ENCODE data around the gene COPB2.
A peak's percentile ranks its signal among the peaks of the same experiment; 100 is the strongest.
"Not testable (repeated sequence)": the region's sequence is repeated elsewhere in the genome, so short reads cannot be mapped to it uniquely, and the experiment has no call there.

The COPB2 gene

DNA sequence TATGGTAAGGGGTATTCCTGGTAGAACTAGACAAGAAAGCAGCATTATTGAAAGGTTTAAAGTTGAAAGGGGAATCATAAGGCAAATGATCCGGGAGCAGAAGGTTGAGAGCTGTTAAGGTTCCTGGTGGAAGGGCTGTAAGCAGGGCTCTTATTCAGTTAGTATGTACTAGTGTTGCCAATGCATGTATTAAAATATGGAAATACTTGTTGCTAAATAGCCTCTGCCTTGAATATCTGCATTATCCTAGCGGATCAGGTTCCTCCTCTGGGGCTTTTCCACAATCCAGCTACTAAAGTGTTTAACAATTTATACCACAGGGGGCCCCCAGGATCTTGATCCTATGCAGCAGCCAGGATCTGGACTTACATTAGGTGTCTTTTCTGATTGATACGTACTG, 7.3 kb upstream of the COPB2 start:
- no peak for DNase-seq (ENCODE audit: low read depth, low spot score)
- no peak for TF ChIP-seq ZNF274 (IDR thresholded peaks at IDR 0.05; ENCODE audit: low read depth, low read length)
- TF ChIP-seq SUZ12 (IDR thresholded peaks at IDR 0.05; ENCODE audit: extremely low read depth, insufficient read depth, insufficient read length): no peak
- no peak for TF ChIP-seq YY1 (IDR thresholded peaks at IDR 0.05; ENCODE audit: insufficient read depth, insufficient read length)
- H3K27me3 ChIP-seq (ENCODE audit: insufficient read depth, insufficient read length): no peaks in the 10 kb centered on the region
- H3K9me3 ChIP-seq (ENCODE audit: insufficient read depth, low read length): peaks cover 6% of the 10 kb centered on the region; the same call in 1 of the 2 replicates
- peaks cover 3% of the 10 kb centered on the region for H3K36me3 ChIP-seq (ENCODE audit: insufficient read depth, insufficient read length, low read length)
- no peak overlapping the region for H3K4me3 ChIP-seq (ENCODE audit: insufficient read length, low read depth)
- H3K9ac ChIP-seq (ENCODE audit: insufficient read length, low read depth): no peak overlapping the region
- H3K4me1 ChIP-seq (ENCODE audit: insufficient read depth, insufficient read length): no peaks in the 10 kb centered on the region

DNA sequence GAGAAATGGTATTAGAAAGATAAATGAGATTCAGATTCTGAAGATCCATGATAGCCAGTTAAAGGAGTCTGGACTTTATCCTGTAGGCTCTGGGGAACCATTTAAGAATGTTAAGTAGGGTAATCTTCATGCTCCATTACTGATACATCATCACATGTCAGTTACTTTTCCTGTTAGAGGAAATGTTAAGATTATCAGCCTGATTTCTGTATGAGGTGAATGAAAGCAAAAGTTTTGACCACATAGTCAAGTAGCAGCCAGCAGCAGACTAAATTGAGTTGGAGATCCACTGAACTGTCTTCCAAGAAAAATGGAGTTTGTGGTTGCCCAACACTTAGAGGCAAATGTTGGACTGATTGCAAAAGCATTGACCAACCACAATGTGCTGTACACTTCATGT, 4.7 kb upstream of the COPB2 start:
- H3K27me3 ChIP-seq (ENCODE audit: insufficient read depth, insufficient read length): no peaks in the 10 kb centered on the region
- no peaks in the 10 kb centered on the region for H3K4me1 ChIP-seq (ENCODE audit: insufficient read depth, insufficient read length)
- no peak for DNase-seq (ENCODE audit: low read depth, low spot score)
- H3K4me3 ChIP-seq (ENCODE audit: insufficient read length, low read depth): no peak overlapping the region
- TF ChIP-seq YY1 (IDR thresholded peaks at IDR 0.05; ENCODE audit: insufficient read depth, insufficient read length) (no peak), ZNF274 (IDR thresholded peaks at IDR 0.05; ENCODE audit: low read depth, low read length) (no peak), SUZ12 (IDR thresholded peaks at IDR 0.05; ENCODE audit: extremely low read depth, insufficient read depth, insufficient read length) (no peak)
- no peaks in the 10 kb centered on the region for H3K9me3 ChIP-seq (ENCODE audit: insufficient read depth, low read length)
- no peak overlapping the region for H3K9ac ChIP-seq (ENCODE audit: insufficient read length, low read depth)
- peaks cover 3% of the 10 kb centered on the region for H3K36me3 ChIP-seq (ENCODE audit: insufficient read depth, insufficient read length, low read length)

DNA sequence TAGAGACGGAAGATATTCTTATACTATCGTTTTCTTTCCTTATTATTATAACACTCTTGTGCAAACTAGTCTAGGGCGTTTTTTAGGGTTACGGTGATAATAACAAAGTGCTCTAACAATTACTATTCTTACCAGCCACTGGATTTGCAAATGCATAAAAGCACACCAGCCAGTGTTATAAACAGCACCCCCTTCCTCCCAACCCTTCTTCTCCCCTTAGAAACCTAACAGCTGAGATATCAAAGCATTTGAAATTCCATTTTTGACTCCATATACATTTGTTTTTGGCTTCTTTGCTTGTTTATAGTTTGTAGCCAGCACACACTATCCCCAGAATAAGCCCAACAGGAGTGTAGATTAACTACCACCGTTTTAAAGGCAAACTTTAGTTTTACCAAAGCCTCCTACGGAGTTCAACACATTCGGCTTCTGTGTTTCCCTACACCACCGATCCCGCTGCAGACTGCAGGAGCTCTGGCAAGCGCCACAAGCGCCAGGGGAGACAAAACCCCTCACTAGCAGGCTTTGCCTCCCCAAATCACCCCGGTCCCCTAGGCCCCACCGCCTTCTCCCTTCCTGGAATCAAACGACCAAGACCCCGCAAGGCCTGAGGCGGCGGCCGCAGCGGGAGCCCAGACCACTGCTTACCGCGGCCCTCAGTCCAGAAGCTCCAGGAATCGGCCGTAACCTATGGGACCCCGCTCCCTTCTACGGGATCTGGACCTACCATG, 461 bp downstream of the COPB2 start:
- peak overlapping the region; percentile 96 for H3K4me3 ChIP-seq (ENCODE audit: insufficient read length, low read depth)
- DNase-seq (ENCODE audit: low read depth, low spot score): peak; percentile 3
- peak overlapping the region; percentile 96 for H3K9ac ChIP-seq (ENCODE audit: insufficient read length, low read depth)
- H3K27me3 ChIP-seq (ENCODE audit: insufficient read depth, insufficient read length): no peaks in the 10 kb centered on the region
- no peaks in the 10 kb centered on the region for H3K4me1 ChIP-seq (ENCODE audit: insufficient read depth, insufficient read length)
- peaks cover 17% of the 10 kb centered on the region for H3K36me3 ChIP-seq (ENCODE audit: insufficient read depth, insufficient read length, low read length)
- H3K9me3 ChIP-seq (ENCODE audit: insufficient read depth, low read length): no peaks in the 10 kb centered on the region
- TF ChIP-seq ZNF274 (IDR thresholded peaks at IDR 0.05; ENCODE audit: low read depth, low read length) (no peak), YY1 (IDR thresholded peaks at IDR 0.05; ENCODE audit: insufficient read depth, insufficient read length) (no peak), SUZ12 (IDR thresholded peaks at IDR 0.05; ENCODE audit: extremely low read depth, insufficient read depth, insufficient read length) (no peak)

DNA sequence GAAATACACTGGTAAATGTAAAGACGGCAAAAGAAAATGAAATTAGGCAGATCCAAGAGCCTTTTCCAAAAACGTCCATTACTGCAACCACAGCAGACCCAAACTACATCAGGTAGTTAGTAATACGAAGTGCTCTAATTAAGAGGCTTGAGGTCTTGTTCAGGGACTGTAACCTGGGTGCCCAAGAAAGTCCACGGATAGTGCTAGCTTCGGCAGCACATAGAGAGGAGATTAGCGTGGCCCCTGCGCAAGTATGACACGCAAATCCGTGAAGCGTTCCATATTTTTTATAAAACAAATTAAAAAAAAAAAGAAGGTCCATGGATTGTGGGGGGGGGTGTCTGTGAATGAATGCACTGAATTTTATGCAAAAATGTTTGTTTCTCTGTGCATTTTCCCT, 1.4 kb downstream of the COPB2 start:
- peaks cover 23% of the 10 kb centered on the region for H3K36me3 ChIP-seq (ENCODE audit: insufficient read depth, insufficient read length, low read length)
- H3K4me1 ChIP-seq (ENCODE audit: insufficient read depth, insufficient read length): no peaks in the 10 kb centered on the region
- TF ChIP-seq YY1 (IDR thresholded peaks at IDR 0.05; ENCODE audit: insufficient read depth, insufficient read length): no peak
- no peak for TF ChIP-seq ZNF274 (IDR thresholded peaks at IDR 0.05; ENCODE audit: low read depth, low read length)
- TF ChIP-seq SUZ12 (IDR thresholded peaks at IDR 0.05; ENCODE audit: extremely low read depth, insufficient read depth, insufficient read length): no peak
- no peaks in the 10 kb centered on the region for H3K27me3 ChIP-seq (ENCODE audit: insufficient read depth, insufficient read length)
- DNase-seq (ENCODE audit: low read depth, low spot score): no peak
- H3K4me3 ChIP-seq (ENCODE audit: insufficient read length, low read depth): no peak overlapping the region
- peak overlapping the region; percentile 16 for H3K9ac ChIP-seq (ENCODE audit: insufficient read length, low read depth)
- H3K9me3 ChIP-seq (ENCODE audit: insufficient read depth, low read length): no peaks in the 10 kb centered on the region

DNA sequence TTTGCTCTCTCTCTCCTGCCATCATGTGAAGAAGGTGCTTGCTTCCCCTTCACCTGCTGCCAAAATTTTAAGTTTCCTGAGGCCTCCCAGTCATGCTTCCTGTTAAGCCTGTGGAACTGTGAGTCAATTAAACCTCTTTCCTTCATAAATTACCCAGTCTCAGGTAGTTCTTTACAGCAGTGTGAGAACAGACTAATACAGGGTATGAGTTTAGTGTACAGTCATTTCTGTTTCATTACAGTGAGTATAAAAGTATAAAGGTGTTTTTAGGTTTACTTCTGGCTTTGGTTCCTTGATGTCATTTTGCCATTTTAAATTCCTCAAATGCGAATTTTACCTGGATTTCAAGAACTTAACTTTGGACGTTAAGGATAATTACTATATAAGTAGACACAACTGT, 7.2 kb downstream of the COPB2 start:
- H3K9ac ChIP-seq (ENCODE audit: insufficient read length, low read depth); DNase-seq (ENCODE audit: low read depth, low spot score); H3K9me3 ChIP-seq (ENCODE audit: insufficient read depth, low read length); H3K4me1 ChIP-seq (ENCODE audit: insufficient read depth, insufficient read length); H3K4me3 ChIP-seq (ENCODE audit: insufficient read length, low read depth); H3K27me3 ChIP-seq (ENCODE audit: insufficient read depth, insufficient read length): not testable (repeated sequence)
- H3K36me3 ChIP-seq (ENCODE audit: insufficient read depth, insufficient read length, low read length): peaks cover 70% of the 10 kb centered on the region

DNA sequence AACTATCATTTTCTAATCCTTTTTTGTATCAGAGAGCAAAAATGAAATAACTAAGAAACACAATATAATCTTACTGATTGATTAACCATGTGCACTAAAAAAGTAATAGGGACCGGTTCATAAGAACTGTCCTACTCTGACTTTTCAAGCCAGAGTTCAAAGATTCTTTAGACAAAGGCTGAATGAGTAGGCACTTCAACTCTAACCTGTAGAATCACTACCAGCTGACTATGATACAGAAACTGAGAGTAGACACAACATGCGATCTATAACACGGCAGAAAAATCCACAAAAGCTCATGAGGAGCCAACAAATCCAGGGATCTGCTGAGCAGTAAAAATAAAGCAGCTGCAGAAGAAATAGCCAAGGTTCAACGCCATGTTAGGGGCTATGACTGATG, 8.9 kb downstream of the COPB2 start:
- no peak overlapping the region for H3K4me3 ChIP-seq (ENCODE audit: insufficient read length, low read depth)
- H3K36me3 ChIP-seq (ENCODE audit: insufficient read depth, insufficient read length, low read length): peaks cover 83% of the 10 kb centered on the region
- H3K9ac ChIP-seq (ENCODE audit: insufficient read length, low read depth): no peak overlapping the region
- no peaks in the 10 kb centered on the region for H3K27me3 ChIP-seq (ENCODE audit: insufficient read depth, insufficient read length)
- DNase-seq (ENCODE audit: low read depth, low spot score): no peak
- no peaks in the 10 kb centered on the region for H3K4me1 ChIP-seq (ENCODE audit: insufficient read depth, insufficient read length)
- no peaks in the 10 kb centered on the region for H3K9me3 ChIP-seq (ENCODE audit: insufficient read depth, low read length)
- no peak for TF ChIP-seq ZNF274 (IDR thresholded peaks at IDR 0.05; ENCODE audit: low read depth, low read length)
- TF ChIP-seq SUZ12 (IDR thresholded peaks at IDR 0.05; ENCODE audit: extremely low read depth, insufficient read depth, insufficient read length): no peak
- TF ChIP-seq YY1 (IDR thresholded peaks at IDR 0.05; ENCODE audit: insufficient read depth, insufficient read length): no peak

DNA sequence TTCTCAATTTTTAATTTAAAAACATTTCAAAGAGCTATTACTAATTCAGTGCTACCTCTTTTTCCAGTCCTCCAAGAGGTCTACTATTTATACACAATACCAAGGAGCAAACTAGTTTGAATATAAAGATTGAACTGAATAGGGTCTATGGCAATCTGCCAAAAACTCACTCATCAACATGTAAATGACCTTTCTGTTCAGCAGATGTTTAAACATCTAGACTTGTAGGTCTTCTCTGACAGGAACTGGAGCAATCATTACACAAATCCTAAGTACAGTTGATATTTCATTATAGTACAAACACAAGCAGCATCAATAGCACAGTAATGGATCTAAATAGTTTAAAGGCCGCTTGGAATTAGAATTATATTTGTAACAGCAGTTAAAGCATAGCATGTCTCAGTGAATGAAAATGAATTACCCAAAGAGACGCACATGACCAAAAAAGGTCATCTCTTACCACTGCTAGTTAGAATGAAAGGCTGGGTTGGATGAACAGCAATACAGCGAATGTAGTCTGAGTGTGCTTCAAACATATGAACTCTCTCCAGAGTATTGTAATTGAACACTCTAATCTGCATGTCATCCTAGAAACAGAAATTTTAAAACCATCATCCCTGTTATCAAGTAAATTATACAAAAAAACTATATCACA, 10.7 kb downstream of the COPB2 start:
- Histone ChIP-seq H3K9ac (ENCODE audit: insufficient read length, low read depth) (no peak overlapping the region), H3K27me3 (ENCODE audit: insufficient read depth, insufficient read length) (no peaks in the 10 kb centered on the region), H3K4me1 (ENCODE audit: insufficient read depth, insufficient read length) (no peaks in the 10 kb centered on the region), H3K36me3 (ENCODE audit: insufficient read depth, insufficient read length, low read length) (peaks cover 93% of the 10 kb centered on the region), H3K4me3 (ENCODE audit: insufficient read length, low read depth) (no peak overlapping the region), H3K9me3 (ENCODE audit: insufficient read depth, low read length) (no peaks in the 10 kb centered on the region)
- TF ChIP-seq YY1 (IDR thresholded peaks at IDR 0.05; ENCODE audit: insufficient read depth, insufficient read length) (no peak), SUZ12 (IDR thresholded peaks at IDR 0.05; ENCODE audit: extremely low read depth, insufficient read depth, insufficient read length) (no peak), ZNF274 (IDR thresholded peaks at IDR 0.05; ENCODE audit: low read depth, low read length) (no peak)
- DNase-seq (ENCODE audit: low read depth, low spot score): no peak

All from NT2/D1 (cell line).